SH-SY5Y (cell line): ENCODE measurements around the gene BTG4.

Source experiments
- GATA2 ChIP-seq: IDR thresholded peaks from 2 replicates; pipeline ENCODE4 v1.6.1; 2011; ENCODE audit warnings: mild to moderate bottlenecking, low read depth, low read length
- GATA3 ChIP-seq: IDR thresholded peaks from 2 replicates; pipeline ENCODE4 v1.6.1; 2011; ENCODE audit warnings: low read depth, mild to moderate bottlenecking, low read length, moderate library complexity

DNA sequence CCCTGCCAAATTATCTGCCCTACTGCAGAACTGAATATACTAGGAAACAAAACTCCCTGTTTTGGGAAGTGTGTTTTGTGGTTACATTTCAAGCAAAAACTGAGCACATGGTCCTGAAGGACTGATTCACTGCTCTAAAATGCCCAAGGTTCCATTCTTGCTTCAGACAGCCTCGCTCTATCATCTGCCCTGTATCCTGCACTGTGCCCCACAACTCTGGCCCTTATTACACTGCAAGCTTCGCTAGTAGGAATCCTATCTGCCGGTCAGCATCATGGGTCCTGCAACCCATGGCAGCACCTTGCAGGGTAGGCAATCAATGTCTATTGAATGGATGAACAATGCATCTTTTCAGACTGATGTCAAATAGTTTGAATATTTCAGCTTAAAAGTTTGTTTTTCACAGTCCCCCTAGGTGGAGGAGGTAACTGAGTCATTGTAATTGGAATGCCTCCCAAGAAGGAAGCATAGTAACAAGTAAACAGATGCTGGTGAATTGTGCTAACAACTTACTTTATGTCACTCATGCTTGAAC is 49.7 kb upstream of the BTG4 start:
- TF ChIP-seq GATA3 (no peak), GATA2 (no peak)
